CD4-positive, alpha-beta T cell treated with Interleukin-6 for 4 hours (primary cell): Measurements from ENCODE around the gene ITGB2.
"Not testable (repeated sequence)": the region's sequence is repeated elsewhere in the genome, so short reads cannot be mapped to it uniquely, and the experiment has no call there.

Experiments used
- DNase-seq: peaks from one replicate; pipeline ENCODE4 v3.0.0-alpha.2; 2020; ENCODE audit warnings: mixed read lengths

Gene ITGB2

GRCh38 chr21:44925378-44925755, 4.7 kb upstream of the ITGB2 start:
- no peak for DNase-seq

DNA sequence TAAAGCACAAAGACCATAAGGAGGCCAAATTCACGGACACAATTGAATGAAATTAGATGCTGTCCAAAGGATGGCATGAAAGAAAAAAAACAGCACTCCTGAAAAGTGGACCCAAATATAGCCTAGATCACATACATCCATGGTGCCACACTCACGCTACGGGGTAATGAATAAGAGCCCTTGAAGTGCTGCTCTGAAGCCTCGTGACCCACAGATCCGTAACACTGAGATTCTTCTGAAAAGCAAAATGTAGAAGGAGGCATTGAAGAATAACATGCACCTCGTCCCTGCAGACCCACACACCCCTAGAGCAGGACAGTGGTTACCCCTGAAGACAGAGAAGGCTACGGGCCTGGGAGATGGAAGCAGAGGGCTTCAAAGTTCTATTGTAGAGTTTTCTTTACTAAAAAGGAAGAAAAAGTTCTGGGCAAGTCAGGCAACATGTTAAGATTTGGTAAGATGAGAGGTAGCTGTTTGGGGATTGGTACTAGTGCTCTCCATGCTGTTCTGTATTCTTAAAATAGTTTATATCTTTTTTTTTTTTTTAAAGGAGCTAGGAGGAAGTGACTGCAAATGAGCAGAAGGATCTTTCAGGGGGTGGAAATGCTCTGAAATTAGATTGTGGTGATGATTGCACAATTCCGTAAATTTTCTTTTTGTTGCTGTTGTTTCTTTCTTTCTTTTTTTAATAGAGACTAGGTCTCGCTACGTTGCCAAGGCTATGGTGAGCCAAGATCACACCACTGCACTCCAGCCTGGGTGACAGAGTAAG, 4.1 kb upstream of the ITGB2 start:
- no peak for DNase-seq

DNA sequence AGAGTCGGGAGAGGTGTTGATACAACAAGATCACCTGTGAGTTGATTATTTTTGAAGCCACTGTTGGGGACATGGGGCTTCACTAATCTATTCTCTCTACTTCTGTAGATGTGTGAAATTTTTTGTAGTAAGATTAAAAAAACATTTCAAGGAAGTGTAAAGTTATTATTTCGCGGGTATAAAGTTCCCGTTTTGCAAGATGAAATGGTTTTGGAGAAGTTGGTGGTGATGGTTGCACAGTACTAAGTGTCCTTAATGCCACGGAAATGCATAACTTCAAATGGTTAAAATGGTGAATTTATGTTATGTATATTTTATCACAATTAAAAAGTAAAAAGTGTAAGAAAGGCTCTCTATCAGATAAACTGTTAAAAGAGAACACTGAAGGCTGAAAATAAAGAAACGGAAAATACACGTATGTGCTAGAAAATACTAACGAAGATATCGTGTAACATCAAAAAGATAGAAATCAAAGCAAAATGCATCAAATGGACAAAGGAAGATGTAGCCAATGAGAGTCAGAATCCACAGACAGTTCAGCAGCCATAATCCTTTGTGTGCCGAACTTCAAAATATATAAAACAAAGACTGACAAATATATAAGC, 2.9 kb upstream of the ITGB2 start:
- DNase-seq = no peak

- DNase-seq = no peak
Measured at GRCh38 chr21:44921928-44922327, 1.2 kb upstream of the ITGB2 start.

DNA sequence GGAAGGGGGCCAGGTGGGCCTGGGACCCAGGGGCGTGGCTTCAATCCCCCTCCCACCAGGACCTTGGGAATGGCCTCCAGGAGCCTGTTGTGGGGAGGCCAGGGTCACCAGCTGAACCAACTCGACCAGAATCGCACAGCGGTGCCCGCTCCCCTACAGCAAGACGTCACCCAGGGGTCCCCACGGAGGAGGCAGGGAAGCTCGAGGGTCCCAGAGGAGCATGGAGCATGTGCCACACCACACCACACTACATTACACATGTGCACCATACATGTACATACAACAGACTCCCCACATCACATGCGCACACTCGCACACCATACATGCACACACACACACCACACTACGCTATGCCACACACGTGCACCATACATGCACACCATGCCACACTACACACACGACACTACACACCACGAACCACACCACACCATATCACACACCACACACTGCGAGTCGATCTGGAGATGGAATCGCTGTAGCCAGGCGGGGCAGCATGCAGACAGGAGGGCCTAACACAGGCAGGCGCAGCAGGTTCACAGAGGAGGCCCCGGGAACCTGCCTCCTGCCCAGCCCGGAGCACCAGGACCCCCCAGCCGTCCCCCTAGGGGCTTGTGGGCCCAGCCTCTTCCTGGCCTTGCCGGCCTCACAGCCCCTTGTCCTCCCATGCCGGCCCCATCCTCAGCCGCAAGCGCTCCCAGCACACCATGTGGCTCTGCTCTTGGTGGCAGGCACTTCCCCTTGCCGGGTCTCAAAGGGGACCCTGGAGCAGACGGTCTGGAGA, 596 bp downstream of the ITGB2 start:
- peak; percentile 49 for DNase-seq

DNA sequence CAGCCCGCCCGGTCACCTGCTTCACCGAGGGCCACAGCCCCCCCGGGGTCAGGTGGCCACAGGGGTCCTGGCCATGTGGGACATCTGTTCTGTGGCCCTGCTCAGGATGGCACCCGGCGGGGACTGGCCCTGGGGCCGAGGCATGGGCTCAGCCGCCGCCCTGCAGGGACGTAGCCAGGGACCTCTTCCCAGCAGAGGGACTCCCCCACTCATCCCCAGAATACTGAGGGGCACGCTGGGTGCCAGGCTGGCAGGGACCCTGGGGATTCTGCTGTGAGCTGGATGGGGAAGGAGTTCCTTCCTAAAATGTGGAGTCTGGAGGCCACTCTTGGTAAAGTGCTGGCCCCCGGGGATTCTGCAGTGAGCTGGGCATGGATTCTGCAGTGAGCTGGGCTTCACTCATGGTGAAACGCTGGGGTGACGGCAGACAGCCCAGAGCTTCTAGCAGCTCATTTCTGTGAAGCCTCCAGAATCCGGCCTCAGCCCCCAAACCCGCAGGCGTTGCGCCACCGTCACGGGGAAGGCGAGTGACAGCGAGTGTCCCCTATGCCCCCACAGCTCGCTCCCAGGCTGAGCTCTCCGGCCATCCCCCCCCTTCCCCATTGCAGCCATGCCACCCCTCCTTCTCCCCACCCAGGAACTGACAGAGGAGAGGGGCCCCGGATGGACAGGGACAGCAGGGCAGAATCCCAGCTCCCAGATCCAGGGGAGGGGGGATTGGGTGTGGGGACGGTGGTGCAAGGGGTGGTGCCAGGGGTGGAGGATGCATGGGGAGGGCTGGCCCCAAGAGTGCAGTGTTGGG, 1.4 kb downstream of the ITGB2 start:
- peak; percentile 30 for DNase-seq

GRCh38 chr21:44918581-44919033, 2.1 kb downstream of the ITGB2 start:
- no peak for DNase-seq

DNA sequence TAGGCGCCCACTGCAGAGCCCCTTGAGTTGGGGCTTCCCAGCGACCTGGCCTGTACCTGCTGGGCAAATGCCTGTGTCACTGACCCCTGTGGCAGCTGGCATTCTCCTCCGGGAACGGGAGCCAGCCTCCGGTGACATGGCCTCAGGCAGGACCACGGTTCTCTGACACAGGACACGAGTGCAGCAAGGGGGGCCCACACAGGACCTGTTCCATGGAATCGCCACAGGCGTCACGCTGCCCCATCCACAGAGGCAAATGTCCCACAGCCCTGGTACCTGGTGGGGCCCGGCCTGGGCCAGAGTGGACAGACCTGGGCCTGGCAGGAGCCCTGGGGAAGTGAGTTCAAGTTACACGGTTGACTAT, 2.6 kb downstream of the ITGB2 start:
- DNase-seq = no peak

DNA sequence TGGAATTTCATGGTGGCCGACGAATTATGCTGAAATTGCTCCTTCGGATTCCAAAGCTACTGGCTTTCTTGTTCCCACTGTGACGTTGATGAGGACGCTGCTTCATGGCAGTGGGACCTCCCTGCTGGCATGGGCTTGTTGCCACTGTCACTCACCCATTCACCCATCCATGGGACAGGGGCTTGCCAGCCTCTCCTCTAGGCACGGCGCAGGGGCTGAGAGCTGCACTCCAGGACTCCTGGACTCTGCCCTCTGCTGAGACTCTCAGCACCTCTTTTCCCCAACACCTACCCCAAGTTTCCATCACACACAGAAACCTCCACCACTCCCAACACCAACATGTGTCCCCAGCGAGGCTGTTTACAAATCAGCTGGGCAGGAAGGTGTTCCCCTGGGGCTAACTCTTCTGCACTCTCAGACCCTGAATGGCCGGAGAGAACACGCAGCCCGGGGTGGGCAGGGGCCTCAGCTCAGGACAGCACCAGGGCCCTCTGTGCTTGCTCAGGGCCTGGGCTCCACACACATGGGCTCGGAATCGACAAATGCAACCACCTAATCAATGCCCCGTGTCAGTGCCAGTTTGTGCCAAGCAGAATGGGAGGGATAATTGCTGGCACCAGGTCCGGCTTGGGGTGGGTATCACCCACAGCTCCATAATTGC, 3.1 kb downstream of the ITGB2 start:
- no peak for DNase-seq

GRCh38 chr21:44916965-44917364, 3.7 kb downstream of the ITGB2 start:
- peak; percentile 22 for DNase-seq

GRCh38 chr21:44914176-44914874, 6.4 kb downstream of the ITGB2 start:
- peak; percentile 69 for DNase-seq

- DNase-seq = no peak
Measured at GRCh38 chr21:44913425-44914175, 7.1 kb downstream of the ITGB2 start.

DNA sequence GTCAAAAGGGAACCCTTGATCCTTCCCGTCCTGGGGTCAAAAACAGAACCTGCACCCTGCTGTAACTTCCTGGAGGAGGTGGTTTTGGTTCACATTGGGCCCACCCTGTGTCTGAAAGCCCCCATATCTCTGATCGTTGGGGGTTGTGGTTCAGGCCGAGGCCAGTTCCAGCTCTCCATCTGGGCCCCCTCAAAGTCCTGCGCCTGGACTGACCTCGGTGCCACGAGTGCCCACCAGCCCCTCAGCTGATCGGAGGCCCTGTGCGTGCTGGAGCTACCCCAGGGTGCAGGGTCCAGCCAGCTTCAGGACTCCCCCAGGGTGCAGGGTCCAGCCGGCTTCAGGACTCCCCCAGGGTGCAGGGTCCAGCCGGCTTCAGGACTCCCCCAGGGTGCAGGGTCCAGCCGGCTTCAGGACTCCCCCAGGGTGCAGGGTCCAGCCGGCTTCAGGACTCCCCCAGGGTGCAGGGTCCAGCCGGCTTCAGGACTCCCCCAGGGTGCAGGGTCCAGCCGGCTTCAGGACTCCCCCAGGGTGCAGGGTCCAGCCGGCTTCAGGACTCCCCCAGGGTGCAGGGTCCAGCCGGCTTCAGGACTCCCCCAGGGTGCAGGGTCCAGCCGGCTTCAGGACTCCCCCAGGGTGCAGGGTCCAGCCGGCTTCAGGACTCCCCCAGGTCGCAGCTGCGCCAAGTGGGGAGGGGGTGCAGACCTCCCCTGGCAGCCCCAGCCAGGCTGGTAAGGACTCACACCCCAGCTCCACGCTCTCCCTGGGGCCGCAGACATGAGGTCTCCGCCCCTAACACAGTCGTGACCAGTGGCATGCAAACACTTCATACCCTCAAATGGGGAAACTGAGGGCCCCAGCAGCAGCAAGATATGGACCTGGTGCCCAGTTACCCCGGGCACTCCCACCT, 7.9 kb downstream of the ITGB2 start:
- DNase-seq = not testable (repeated sequence)

DNA sequence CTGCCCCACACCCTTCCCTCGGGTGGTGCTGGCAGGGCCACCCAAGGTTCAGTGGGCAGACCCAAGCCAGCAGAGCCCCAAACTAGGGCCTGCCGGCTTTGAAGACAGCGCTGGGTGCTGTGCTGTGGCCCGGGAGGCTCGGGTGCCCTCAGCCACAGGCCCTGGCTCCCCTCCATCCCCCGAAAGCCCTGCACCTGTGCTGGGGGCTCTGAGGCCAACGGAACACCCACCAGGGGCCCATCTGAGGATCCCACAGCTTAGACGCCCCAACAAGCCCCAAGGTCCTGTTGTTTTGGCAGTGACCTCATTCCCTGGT, 8.6 kb downstream of the ITGB2 start:
- DNase-seq = no peak

- DNase-seq = peak; percentile 90
Measured at GRCh38 chr21:44911384-44912157, 9.1 kb downstream of the ITGB2 start.

- DNase-seq = no peak
Measured at GRCh38 chr21:44911068-44911383, 9.7 kb downstream of the ITGB2 start.

GRCh38 chr21:44910229-44911067, 10.3 kb downstream of the ITGB2 start:
- DNase-seq = no peak

DNA sequence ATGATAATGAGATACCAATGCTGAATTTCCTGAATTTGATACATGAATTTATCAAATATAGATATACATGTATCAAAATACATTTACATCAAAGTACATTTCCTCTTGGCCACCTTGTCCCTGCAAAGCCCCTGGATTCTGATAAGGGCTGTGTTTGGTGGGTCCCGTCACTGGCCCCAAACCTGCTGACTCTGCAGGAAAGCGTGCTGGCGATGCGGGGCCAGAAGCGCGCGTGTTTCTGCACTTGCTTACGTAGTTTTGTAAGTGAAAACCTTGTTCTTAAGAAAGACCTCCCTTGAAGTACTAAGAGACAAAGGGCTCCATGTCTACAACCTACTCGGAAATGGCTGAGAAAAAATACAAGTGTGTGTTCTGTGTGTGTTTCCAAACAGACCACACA, 11.0 kb downstream of the ITGB2 start:
- DNase-seq = no peak

DNA sequence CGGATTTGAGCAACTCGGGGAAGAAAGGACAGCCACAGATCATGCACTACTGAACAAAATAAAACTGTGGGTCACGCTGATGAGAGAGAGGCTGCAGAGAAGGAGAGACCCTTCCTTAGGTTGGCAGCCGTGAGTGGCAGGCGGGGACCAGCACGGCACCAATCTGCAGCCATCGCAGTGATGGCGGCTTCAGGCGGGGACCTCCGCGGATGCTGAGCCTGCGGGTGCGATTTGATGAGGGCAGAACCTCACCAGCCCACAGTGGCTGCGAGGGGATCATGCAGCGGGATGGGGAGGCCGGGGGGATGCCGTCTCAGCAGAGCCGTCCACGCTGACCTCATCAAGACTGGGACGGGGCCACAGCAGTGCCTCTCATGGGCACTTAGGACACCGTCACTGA, 11.8 kb downstream of the ITGB2 start:
- no peak for DNase-seq
